HL-60 (cell line): ENCODE results near the gene MYO10.
A peak's percentile ranks its signal among the peaks of the same experiment; 100 is the strongest.

Source experiments
- DNase-seq, 2 experiments: peaks; one replicate each; pipeline ENCODE4 v3.0.0-alpha.2; 2010 to 2020; ENCODE audit warnings: low read depth in 1 of 2, low spot score in 1 of 2
- H3K27ac ChIP-seq: fragments of 250-450 bp; sonication (Bioruptor Pico); replicated peaks from 2 replicates; pipeline ENCODE4 v1.5.1; 2020; ENCODE audit warnings: mild to moderate bottlenecking, moderate library complexity
- H3K27me3 ChIP-seq: fragments of 250-450 bp; sonication (Bioruptor Pico); 2 replicates; pipeline ENCODE4 v1.5.1; 2021; ENCODE audit warnings: mild to moderate bottlenecking, moderate library complexity; ENCODE audit not compliant: insufficient read depth, poor library complexity, severe bottlenecking
- H3K4me3 ChIP-seq: replicated peaks from 2 replicates; pipeline ENCODE4 v1.5.1; 2011; ENCODE audit warnings: mild to moderate bottlenecking, control low read depth, low read length; ENCODE audit not compliant: insufficient read depth
- CTCF ChIP-seq: IDR thresholded peaks from one replicate; pipeline ENCODE4 v1.5.1; 2011; ENCODE audit warnings: low read length, control low read depth, inconsistent platforms; ENCODE audit not compliant: insufficient read depth
- GABPA ChIP-seq: IDR thresholded peaks from 2 replicates; pipeline ENCODE4 v1.6.1; 2012; ENCODE audit warnings: low read depth
- POLR2AphosphoS5 ChIP-seq: IDR thresholded peaks from 2 replicates; pipeline ENCODE4 v1.6.1; 2012; ENCODE audit warnings: low read depth
- REST ChIP-seq: IDR thresholded peaks from 2 replicates; pipeline ENCODE4 v1.6.1; 2012; ENCODE audit warnings: low read depth; ENCODE audit not compliant: insufficient replicate concordance
- SPI1 ChIP-seq: IDR thresholded peaks from 2 replicates; pipeline ENCODE4 v1.6.1; 2012; ENCODE audit warnings: low read depth, mild to moderate bottlenecking, borderline replicate concordance

Gene MYO10

GRCh38 chr5:16791036-16791705, 144.9 kb downstream of the MYO10 start:
- DNase-seq = peak; percentile 21 to 49
- Histone ChIP-seq H3K4me3 (no peak overlapping the region), H3K27me3 (no peaks in the 10 kb centered on the region), H3K27ac (no peak overlapping the region)
- TF ChIP-seq POLR2AphosphoS5 (no peak), CTCF (no peak), SPI1 (no peak), GABPA (no peak), REST (no peak)

GRCh38 chr5:16788957-16789356, 147.1 kb downstream of the MYO10 start:
- no peaks in the 10 kb centered on the region for H3K27me3 ChIP-seq
- TF ChIP-seq REST (no peak), SPI1 (no peak), GABPA (no peak), POLR2AphosphoS5 (no peak), CTCF (no peak)
- H3K27ac ChIP-seq = no peak overlapping the region
- DNase-seq = no peak
- no peak overlapping the region for H3K4me3 ChIP-seq

- no peak for DNase-seq
- H3K27ac ChIP-seq = no peak overlapping the region
- no peaks in the 10 kb centered on the region for H3K27me3 ChIP-seq
- TF ChIP-seq CTCF = no peak
- no peak for TF ChIP-seq GABPA
- no peak for TF ChIP-seq SPI1
- TF ChIP-seq REST = no peak
- no peak for TF ChIP-seq POLR2AphosphoS5
- H3K4me3 ChIP-seq = no peak overlapping the region
These were observed 148.8 kb downstream of the MYO10 start for GRCh38 chr5:16787278-16787677.
